OCI-LY3 (cell line): Measurements from ENCODE around the gene LPCAT4.
"Not testable (repeated sequence)": the region's sequence is repeated elsewhere in the genome, so short reads cannot be mapped to it uniquely, and the experiment has no call there.

Experiments used
- H2AFZ ChIP-seq: fragments of 200-600, 300-600 bp; shearing (Covaris generic); 2 replicates; pipeline ENCODE4 v1.6.0; 2014; ENCODE audit warnings: antibody characterized with exemption, low read depth, low read length
- H3K27ac ChIP-seq: fragments of 200-600, 300-600 bp; sonication (generic); 2 replicates; pipeline ENCODE4 v1.5.1; 2014; ENCODE audit warnings: mild to moderate bottlenecking, low read length, moderate library complexity, mixed read lengths
- H3K27me3 ChIP-seq: fragments of 200-600, 300-600 bp; sonication (generic); 2 replicates; pipeline ENCODE4 v1.6.1; 2014; ENCODE audit warnings: low read depth, low read length, mixed read lengths
- H3K36me3 ChIP-seq: fragments of 200-600, 300-600 bp; sonication (generic); replicated peaks from 2 replicates; pipeline ENCODE3; 2014; ENCODE audit warnings: low read depth, low read length, mixed read lengths
- H3K4me1 ChIP-seq: fragments of 300-600, 200-600 bp; sonication (generic); 2 replicates; pipeline ENCODE4 v1.6.1; 2014; ENCODE audit warnings: low read length, mixed read lengths
- H3K4me2 ChIP-seq: fragments of 200-600, 300-600 bp; sonication (generic); 2 replicates; pipeline ENCODE4 v1.6.1; 2014; ENCODE audit warnings: low read length, mixed read lengths
- H3K4me3 ChIP-seq: fragments of 300-600, 200-600 bp; sonication (generic); 2 replicates; pipeline ENCODE4 v1.5.1; 2014; ENCODE audit warnings: antibody characterized with exemption, mild to moderate bottlenecking, low read length, moderate library complexity
- H3K79me2 ChIP-seq: fragments of 300-600, 200-600 bp; shearing (Covaris generic); 2 replicates; pipeline ENCODE4 v1.6.1; 2014; ENCODE audit warnings: mild to moderate bottlenecking, low read length, mixed read lengths
- H3K9ac ChIP-seq: fragments of 300-600, 200-600 bp; shearing (Covaris generic); 2 replicates; pipeline ENCODE4 v1.6.0; 2014; ENCODE audit warnings: mild to moderate bottlenecking, low read length, moderate library complexity
- H3K9me3 ChIP-seq: fragments of 200-600, 300-600 bp; shearing (Covaris generic); 2 replicates; pipeline ENCODE4 v1.6.1; 2014; ENCODE audit warnings: low read length, mixed read lengths; ENCODE audit not compliant: insufficient read depth
- H4K20me1 ChIP-seq: fragments of 200-600, 300-600 bp; sonication (generic); 2 replicates; pipeline ENCODE4 v1.6.1; 2016; ENCODE audit warnings: low read length, mixed read lengths; ENCODE audit not compliant: insufficient read depth
- CTCF ChIP-seq: fragments of 200-600, 300-600 bp; sonication (generic); IDR thresholded peaks from 2 replicates; pipeline ENCODE4 v1.5.1; 2014; ENCODE audit warnings: antibody characterized with exemption, low read length, low read depth
- EZH2phosphoT487 ChIP-seq: fragments of 200-600 bp; shearing (Covaris generic); IDR thresholded peaks from 2 replicates; pipeline ENCODE4 v1.6.1; 2018; ENCODE audit warnings: antibody characterized with exemption, mixed run types, low read depth

The LPCAT4 gene, protein sequence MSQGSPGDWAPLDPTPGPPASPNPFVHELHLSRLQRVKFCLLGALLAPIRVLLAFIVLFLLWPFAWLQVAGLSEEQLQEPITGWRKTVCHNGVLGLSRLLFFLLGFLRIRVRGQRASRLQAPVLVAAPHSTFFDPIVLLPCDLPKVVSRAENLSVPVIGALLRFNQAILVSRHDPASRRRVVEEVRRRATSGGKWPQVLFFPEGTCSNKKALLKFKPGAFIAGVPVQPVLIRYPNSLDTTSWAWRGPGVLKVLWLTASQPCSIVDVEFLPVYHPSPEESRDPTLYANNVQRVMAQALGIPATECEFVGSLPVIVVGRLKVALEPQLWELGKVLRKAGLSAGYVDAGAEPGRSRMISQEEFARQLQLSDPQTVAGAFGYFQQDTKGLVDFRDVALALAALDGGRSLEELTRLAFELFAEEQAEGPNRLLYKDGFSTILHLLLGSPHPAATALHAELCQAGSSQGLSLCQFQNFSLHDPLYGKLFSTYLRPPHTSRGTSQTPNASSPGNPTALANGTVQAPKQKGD

DNA sequence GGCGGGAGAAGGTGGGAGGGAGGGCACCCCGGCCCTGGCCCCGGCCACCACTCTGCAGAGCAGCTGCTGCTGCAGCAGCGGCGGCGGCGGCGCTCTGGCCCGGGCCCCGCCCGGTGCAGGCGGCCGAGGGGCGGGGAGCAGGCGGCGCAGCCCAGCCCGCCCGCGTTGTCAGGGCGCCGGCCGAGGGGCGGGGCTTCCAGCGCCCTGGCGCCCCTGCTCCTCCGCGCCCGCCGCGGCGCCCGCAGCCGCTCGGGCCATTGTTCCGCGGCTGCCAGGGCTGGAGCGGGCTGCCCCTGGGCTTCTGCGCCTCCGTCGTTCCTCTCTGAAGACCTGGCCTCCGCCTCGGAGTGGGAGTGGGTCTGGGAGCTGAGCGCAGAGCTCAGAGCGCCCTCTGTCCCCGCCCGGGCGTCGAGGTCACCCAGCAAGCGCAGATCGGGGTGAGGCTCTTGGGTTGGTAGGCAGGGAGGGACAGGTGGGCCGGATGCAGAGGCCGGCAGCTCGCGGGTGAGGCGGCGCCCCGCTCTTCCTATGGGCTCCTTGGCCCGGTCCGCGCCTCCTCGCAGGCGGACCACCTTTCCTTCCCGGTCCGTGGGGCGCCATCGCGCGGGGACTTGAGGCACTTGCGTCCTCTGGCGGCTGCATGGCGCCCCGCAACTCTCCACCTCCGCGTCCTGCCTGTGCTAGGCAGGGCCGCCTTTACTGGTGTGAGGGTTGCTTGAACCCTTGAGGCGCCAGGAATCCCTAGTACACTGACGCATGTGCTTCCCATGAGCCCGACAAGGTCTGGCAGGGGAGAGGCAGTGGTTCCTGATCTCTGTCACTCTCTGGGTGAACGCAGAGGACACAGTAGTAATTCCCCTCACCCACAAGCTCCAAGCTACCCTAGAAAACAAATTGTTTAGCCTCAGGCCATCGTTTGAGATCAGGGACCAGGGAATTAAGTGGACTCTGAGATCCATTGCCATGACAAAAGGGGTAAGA, at the start of gene LPCAT4:
TSS of gene LPCAT4 (minus strand) at position 96 of the 981 bp plus-strand sequence. CDS start 96 bp downstream, outside the sequence.
- Histone ChIP-seq H3K36me3 (peaks cover 28% of the 10 kb centered on the region), H3K79me2 (peaks cover 40% of the 10 kb centered on the region), H3K4me2 (peak within 1 kb of the TSS; percentile 90), H3K9ac (peak within 1 kb of the TSS; percentile 97), H3K4me1 (peaks cover 45% of the 10 kb centered on the region), H3K9me3 (no peaks in the 10 kb centered on the region), H3K4me3 (peak within 1 kb of the TSS; percentile 98), H3K27ac (peak within 1 kb of the TSS; percentile 96), H2AFZ (peak within 1 kb of the TSS; percentile 33; the same call in 1 of the 2 replicates), H3K27me3 (no peaks in the 10 kb centered on the region), H4K20me1 (peaks cover 15% of the 10 kb centered on the region)
- TF ChIP-seq EZH2phosphoT487 = no peak
- peak; percentile 85 for TF ChIP-seq CTCF

- H3K36me3 ChIP-seq, H3K4me1 ChIP-seq, H3K27ac ChIP-seq, H2AFZ ChIP-seq, H3K9ac ChIP-seq, H3K4me3 ChIP-seq, H3K4me2 ChIP-seq, H3K79me2 ChIP-seq, H3K27me3 ChIP-seq, H3K9me3 ChIP-seq, H4K20me1 ChIP-seq: not testable (repeated sequence)
These were observed 42.5 kb upstream of the LPCAT4 start for GRCh38 chr15:34409511-34409910.

GRCh38 chr15:34408973-34409372, 42.0 kb upstream of the LPCAT4 start:
- not testable (repeated sequence) for H2AFZ ChIP-seq, H3K4me1 ChIP-seq

GRCh38 chr15:34403899-34404298, 36.9 kb upstream of the LPCAT4 start:
- not testable (repeated sequence) for H3K9ac ChIP-seq, H3K79me2 ChIP-seq, H3K4me3 ChIP-seq, H3K27ac ChIP-seq, H3K9me3 ChIP-seq, H4K20me1 ChIP-seq, H3K4me1 ChIP-seq, H3K27me3 ChIP-seq, H2AFZ ChIP-seq, H3K36me3 ChIP-seq, H3K4me2 ChIP-seq

More at GRCh38 chr15:34408973-34409372, 42.0 kb upstream of the LPCAT4 start:
- H3K27me3 ChIP-seq, H3K79me2 ChIP-seq, H3K9me3 ChIP-seq, H3K27ac ChIP-seq, H3K4me3 ChIP-seq, H3K36me3 ChIP-seq, H3K4me2 ChIP-seq, H3K9ac ChIP-seq, H4K20me1 ChIP-seq: not testable (repeated sequence)

DNA sequence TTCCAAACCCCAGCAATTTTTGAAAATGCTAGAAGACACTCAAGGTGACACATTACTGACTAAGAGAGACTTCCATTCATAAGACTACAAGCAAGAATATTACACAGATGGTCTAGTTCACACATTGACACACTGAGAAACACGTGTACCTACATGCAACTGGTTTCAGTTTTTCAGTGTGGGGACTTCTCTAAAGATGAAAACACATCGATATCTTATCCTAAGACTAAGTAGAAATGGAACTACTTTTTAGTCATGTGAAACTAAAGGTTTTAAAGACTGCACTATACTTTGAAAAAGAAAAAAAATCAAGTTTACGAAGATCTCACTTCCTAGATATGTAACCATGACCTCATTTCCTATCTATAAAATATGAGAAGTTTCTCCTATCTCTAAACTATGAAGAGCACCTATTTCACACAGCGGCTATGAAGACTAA, 36.2 kb upstream of the LPCAT4 start:
- not testable (repeated sequence) for H2AFZ ChIP-seq, H3K36me3 ChIP-seq, H4K20me1 ChIP-seq, H3K27me3 ChIP-seq, H3K79me2 ChIP-seq, H3K4me2 ChIP-seq, H3K9me3 ChIP-seq, H3K4me1 ChIP-seq, H3K9ac ChIP-seq, H3K27ac ChIP-seq, H3K4me3 ChIP-seq

DNA sequence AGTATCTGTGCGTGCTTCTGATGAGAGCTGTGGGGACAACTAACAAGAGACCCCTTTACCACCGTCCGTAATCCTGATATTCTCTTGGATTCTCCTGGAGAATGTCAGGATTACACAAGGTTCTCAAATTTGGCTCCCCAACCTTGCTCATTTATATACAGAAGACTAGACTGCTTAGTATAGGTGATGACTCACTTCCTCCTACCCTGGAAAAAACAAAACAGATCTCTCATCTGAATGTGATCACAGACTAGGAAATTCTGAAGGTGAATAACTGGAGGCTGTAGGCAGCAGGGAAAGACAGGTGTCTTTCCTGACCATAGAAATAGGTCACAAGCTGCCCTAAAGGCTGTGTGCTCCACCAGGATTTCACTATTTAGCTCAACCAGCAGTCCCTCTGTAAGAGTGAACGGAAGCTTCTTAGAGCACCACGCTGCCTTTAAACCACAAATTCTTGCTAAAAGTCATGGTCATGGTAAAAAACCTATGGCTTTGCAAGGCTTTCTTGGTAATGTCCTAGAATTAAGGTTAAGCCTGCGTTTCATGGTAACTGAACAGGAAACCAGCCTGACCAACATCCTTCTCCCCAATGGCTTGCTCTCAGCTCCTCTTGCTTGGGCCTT, 30.8 kb upstream of the LPCAT4 start:
- H3K4me2 ChIP-seq, H3K27me3 ChIP-seq, H3K36me3 ChIP-seq, H3K4me1 ChIP-seq, H3K9ac ChIP-seq, H2AFZ ChIP-seq, H3K9me3 ChIP-seq, H3K27ac ChIP-seq, H3K4me3 ChIP-seq, H4K20me1 ChIP-seq, H3K79me2 ChIP-seq: not testable (repeated sequence)

- H3K36me3 ChIP-seq, H3K4me2 ChIP-seq, H3K27me3 ChIP-seq, H3K9ac ChIP-seq, H2AFZ ChIP-seq, H4K20me1 ChIP-seq, H3K27ac ChIP-seq, H3K79me2 ChIP-seq, H3K4me3 ChIP-seq, H3K9me3 ChIP-seq, H3K4me1 ChIP-seq: not testable (repeated sequence)
These were observed 26.0 kb upstream of the LPCAT4 start for GRCh38 chr15:34392981-34393380.

- H3K9me3 ChIP-seq, H4K20me1 ChIP-seq, H3K27me3 ChIP-seq, H3K4me2 ChIP-seq, H3K9ac ChIP-seq, H2AFZ ChIP-seq, H3K4me3 ChIP-seq, H3K36me3 ChIP-seq, H3K27ac ChIP-seq, H3K4me1 ChIP-seq, H3K79me2 ChIP-seq: not testable (repeated sequence)
These were observed 22.6 kb upstream of the LPCAT4 start for GRCh38 chr15:34389594-34390086.
